ENCODE results near the gene ZNF738. TPM values are rescaled to one million over a fixed set of nuclear protein-coding genes. Genes with fewer than 3 reads are reported as not detected.
A peak's percentile ranks its signal among the peaks of the same experiment; 100 is the strongest.

ZNF738 gene
- total and polyA plus RNA-seq, 7 experiments from 2014 or later = 2.6 to 11.4 (median 6.5) TPM

- ATAC-seq (no peak), DNase-seq (no peak)
- no peaks in the 10 kb centered on the region for H3K27me3 Mint-ChIP-seq
- Histone ChIP-seq H3K4me1 (ENCODE audit: control insufficient read depth in 2 of 2, insufficient read depth in 2 of 2, low read length in 2 of 2) (peaks cover under 1 to 15% of the 10 kb centered on the region in 2 donors), H3K4me3 (ENCODE audit: low read length) (no peak overlapping the region), H3K36me3 (ENCODE audit: control insufficient read depth in 2 of 3, insufficient read depth in 3 of 3, low read length in 3 of 3) (peaks cover 0 to 43% (median 6%) of the 10 kb centered on the region in 3 experiments), H3K9me3 (ENCODE audit: control insufficient read depth in 2 of 3, low read length in 3 of 3) (peaks cover 0 to 3% (median 0%) of the 10 kb centered on the region in 3 experiments), H3K27me3 (ENCODE audit: control insufficient read depth in 2 of 2, insufficient read depth in 2 of 2, low read length in 2 of 2) (no peaks in the 10 kb centered on the region), H3K27ac (ENCODE audit: low read depth, low read length) (no peak overlapping the region)
- intact Hi-C loops (cut with micrococcal nuclease) = loop anchor here (10.0 kb wide), 4 partner anchors 182 to 532 kb away; partner anchors contain the start of genes ZNF429 (in 1 of the 2) and ZNF430 (in 1 of the 2)
- ChIA-PET CTCF (interaction anchor here (0.7 kb wide), 1 partner anchor 247 kb away, joined by 3 read pairs; no protein-coding TSS in a partner anchor), POLR2A (interaction anchor here (1.2 kb wide), 1 partner anchor 74 kb away, joined by 3 read pairs; the partner anchor contains the start of gene ZNF493)
- peaks cover 28 to 79% (median 59%) of the 10 kb centered on the region in 7 donors for H3K4me1 Mint-ChIP-seq
- peaks cover 0 to 86% (median 13%) of the 10 kb centered on the region in 11 donors for H3K9me3 Mint-ChIP-seq
- peaks cover 17 to 87% (median 73%) of the 10 kb centered on the region in 5 donors for H3K36me3 Mint-ChIP-seq
- peak overlapping the region in 2 of 9 donors; percentile 12 to 33 for H3K27ac Mint-ChIP-seq
- peak overlapping the region in 1 of 10 donors; percentile 43 for H3K4me3 Mint-ChIP-seq
Observed at GRCh38 chr19:21322528-21322927, 36.3 kb upstream of the ZNF738 start.

GRCh38 chr19:21323000-21323399 lies 35.8 kb upstream of the ZNF738 start:
- Mint-ChIP-seq H3K4me1 (peaks cover 33 to 79% (median 59%) of the 10 kb centered on the region in 7 donors), H3K9me3 (peaks cover 0 to 82% (median 13%) of the 10 kb centered on the region in 11 donors), H3K36me3 (peaks cover 17 to 87% (median 69%) of the 10 kb centered on the region in 5 donors), H3K4me3 (peak overlapping the region in 3 of 10 donors; percentile 33 to 58 (median 43)), H3K27ac (peak overlapping the region in 2 of 9 donors; percentile 51 to 57), H3K27me3 (no peaks in the 10 kb centered on the region)
- Histone ChIP-seq H3K4me3 (ENCODE audit: low read length) (no peak overlapping the region), H3K27me3 (ENCODE audit: control insufficient read depth in 2 of 2, insufficient read depth in 2 of 2, low read length in 2 of 2) (no peaks in the 10 kb centered on the region), H3K4me1 (ENCODE audit: control insufficient read depth in 2 of 2, insufficient read depth in 2 of 2, low read length in 2 of 2) (peaks cover 5 to 20% of the 10 kb centered on the region in 2 donors), H3K27ac (ENCODE audit: low read depth, low read length) (no peak overlapping the region), H3K36me3 (ENCODE audit: control insufficient read depth in 2 of 3, insufficient read depth in 3 of 3, low read length in 3 of 3) (peaks cover 0 to 38% (median 6%) of the 10 kb centered on the region in 3 experiments), H3K9me3 (ENCODE audit: control insufficient read depth in 2 of 3, low read length in 3 of 3) (no peaks in the 10 kb centered on the region)
- intact Hi-C loops (cut with micrococcal nuclease) = loop anchor here (10.0 kb wide), 4 partner anchors 182 to 532 kb away; partner anchors contain the start of genes ZNF429 (in 1 of the 2) and ZNF430 (in 1 of the 2)
- ATAC-seq = no peak
- no peak for DNase-seq
- ChIA-PET POLR2A (interaction anchor here (1.2 kb wide), 1 partner anchor 74 kb away, joined by 3 read pairs; the partner anchor contains the start of gene ZNF493), CTCF (no interaction called here)

- POLR2A ChIA-PET = interaction anchor here (3.8 kb wide), 1 partner anchor 180 kb away, joined by 25 read pairs; the partner anchor contains the start of gene ZNF429
- H3K27ac ChIP-seq (ENCODE audit: low read depth, low read length) = no peak overlapping the region
- DNase-seq = no peak
- H3K4me1 Mint-ChIP-seq = peaks cover 40 to 71% (median 54%) of the 10 kb centered on the region in 7 donors
- H3K9me3 ChIP-seq (ENCODE audit: control insufficient read depth in 2 of 3, low read length in 3 of 3) = no peaks in the 10 kb centered on the region
- H3K4me3 ChIP-seq (ENCODE audit: low read length) = no peak overlapping the region
- H3K4me1 ChIP-seq (ENCODE audit: control insufficient read depth in 2 of 2, insufficient read depth in 2 of 2, low read length in 2 of 2) = peaks cover 6 to 24% of the 10 kb centered on the region in 2 donors
- peak overlapping the region in 3 of 9 donors; percentile 17 to 63 (median 54) for H3K27ac Mint-ChIP-seq
- H3K4me3 Mint-ChIP-seq = peak overlapping the region; percentile 16 to 99 (median 62)
- peaks cover 0 to 30% (median 6%) of the 10 kb centered on the region in 3 experiments for H3K36me3 ChIP-seq (ENCODE audit: control insufficient read depth in 2 of 3, insufficient read depth in 3 of 3, low read length in 3 of 3)
- H3K9me3 Mint-ChIP-seq = peaks cover 0 to 55% (median 13%) of the 10 kb centered on the region in 11 donors
- H3K27me3 Mint-ChIP-seq = no peaks in the 10 kb centered on the region
- intact Hi-C loops (cut with micrococcal nuclease) = loop anchor here (5.0 to 10.0 kb wide), 5 partner anchors 146 to 529 kb away; partner anchors contain the start of genes ZNF429 (in 1 of the 2) and ZNF430 (in 1 of the 2)
- peaks cover 15 to 65% (median 58%) of the 10 kb centered on the region in 5 donors for H3K36me3 Mint-ChIP-seq
- no peak for ATAC-seq
- no peaks in the 10 kb centered on the region for H3K27me3 ChIP-seq (ENCODE audit: control insufficient read depth in 2 of 2, insufficient read depth in 2 of 2, low read length in 2 of 2)
- CTCF ChIA-PET = no interaction called here
Observed at GRCh38 chr19:21326169-21326568, 32.6 kb upstream of the ZNF738 start.

GRCh38 chr19:21328406-21328805 lies 30.4 kb upstream of the ZNF738 start:
- Histone ChIP-seq H3K4me1 (ENCODE audit: control insufficient read depth in 2 of 2, insufficient read depth in 2 of 2, low read length in 2 of 2) (peaks cover 6 to 19% of the 10 kb centered on the region in 2 donors), H3K27me3 (ENCODE audit: control insufficient read depth in 2 of 2, insufficient read depth in 2 of 2, low read length in 2 of 2) (no peaks in the 10 kb centered on the region), H3K4me3 (ENCODE audit: low read length) (peak overlapping the region; percentile 94), H3K9me3 (ENCODE audit: control insufficient read depth in 2 of 3, low read length in 3 of 3) (no peaks in the 10 kb centered on the region), H3K27ac (ENCODE audit: low read depth, low read length) (peak overlapping the region; percentile 92), H3K36me3 (ENCODE audit: control insufficient read depth in 2 of 3, insufficient read depth in 3 of 3, low read length in 3 of 3) (peaks cover 0 to 20% (median 6%) of the 10 kb centered on the region in 3 experiments)
- H3K27ac Mint-ChIP-seq = peak overlapping the region; percentile 96 to 100 (median 99)
- DNase-seq (peak in 1 of 9 donors; percentile 10), ATAC-seq (peak; percentile 33)
- ChIA-PET CTCF (interaction anchor here (0.9 to 1.4 kb wide), 2 partner anchors 30 to 155 kb away, joined by 4 read pairs; partner anchors contain the start of gene ZNF738), POLR2A (interaction anchor here (0.6 to 3.8 kb wide), 20 partner anchors 10 to 1463 kb away, joined by 3 to 41 read pairs (median 6); partner anchors contain the start of genes ZNF100, ZNF253, ZNF429 and ZNF43)
- H3K9me3 Mint-ChIP-seq = peaks cover 0 to 33% (median 13%) of the 10 kb centered on the region in 11 donors
- intact Hi-C loops (cut with micrococcal nuclease) = loop anchor here (1.0 to 10.0 kb wide), 8 partner anchors 144 to 552 kb away; partner anchors contain the start of genes ZNF429 (in 1 of the 2), ZNF430 (in 1 of the 2) and ZNF66 (in 1 of the 2)
- peaks cover 7 to 43% (median 37%) of the 10 kb centered on the region in 5 donors for H3K36me3 Mint-ChIP-seq
- H3K4me3 Mint-ChIP-seq = peak overlapping the region; percentile 93 to 99 (median 97)
- H3K27me3 Mint-ChIP-seq = no peaks in the 10 kb centered on the region
- peaks cover 27 to 51% (median 35%) of the 10 kb centered on the region in 7 donors for H3K4me1 Mint-ChIP-seq

- peak; percentile 42 to 80 (median 71) for DNase-seq
Observed at GRCh38 chr19:21328885-21329605, 29.8 kb upstream of the ZNF738 start, which contains the start of gene ZNF708. Gene ZNF708, minus strand, starts transcription at chr19:21329410. Its CDS starts 198 bp downstream, at chr19:21329212.

More at GRCh38 chr19:21328885-21329605, 29.8 kb upstream of the ZNF738 start, which contains the start of gene ZNF708:
- peak; percentile 99 for ATAC-seq
- Mint-ChIP-seq H3K4me3 (peak within 1 kb of the TSS; percentile 93 to 99 (median 97)), H3K36me3 (peaks cover 7 to 40% (median 37%) of the 10 kb centered on the region in 5 donors), H3K27me3 (no peaks in the 10 kb centered on the region), H3K27ac (peak within 1 kb of the TSS; percentile 96 to 100 (median 99)), H3K4me1 (peaks cover 24 to 47% (median 31%) of the 10 kb centered on the region in 7 donors), H3K9me3 (peaks cover 0 to 27% (median 15%) of the 10 kb centered on the region in 11 donors)
- intact Hi-C loops (cut with micrococcal nuclease) = loop anchor here (1.0 to 10.0 kb wide), 12 partner anchors 30 to 552 kb away; partner anchors contain the start of genes ZNF429 (in 2 of the 2), ZNF493 (in 2 of the 2), ZNF100 (in 1 of the 2) and ZNF430 (in 1 of the 2)
- Histone ChIP-seq H3K27me3 (ENCODE audit: control insufficient read depth in 2 of 2, insufficient read depth in 2 of 2, low read length in 2 of 2) (no peaks in the 10 kb centered on the region), H3K27ac (ENCODE audit: low read depth, low read length) (peak within 1 kb of the TSS; percentile 92), H3K4me3 (ENCODE audit: low read length) (peak within 1 kb of the TSS; percentile 94), H3K4me1 (ENCODE audit: control insufficient read depth in 2 of 2, insufficient read depth in 2 of 2, low read length in 2 of 2) (peaks cover 6 to 14% of the 10 kb centered on the region in 2 donors), H3K36me3 (ENCODE audit: control insufficient read depth in 2 of 3, insufficient read depth in 3 of 3, low read length in 3 of 3) (peaks cover 0 to 16% (median 6%) of the 10 kb centered on the region in 3 experiments), H3K9me3 (ENCODE audit: control insufficient read depth in 2 of 3, low read length in 3 of 3) (no peaks in the 10 kb centered on the region)
- POLR2A ChIA-PET = interaction anchor here (0.6 to 3.8 kb wide), 26 partner anchors 11 to 1463 kb away, joined by 3 to 41 read pairs (median 4); partner anchors contain the start of genes ZNF100, ZNF253, ZNF257 and ZNF429
- CTCF ChIA-PET = interaction anchor here (0.6 to 1.4 kb wide), 3 partner anchors 30 to 154 kb away, joined by 3 to 4 read pairs (median 4); partner anchors contain the start of gene ZNF738

Data from naive thymus-derived CD4-positive, alpha-beta T cell (primary cell).